GM21576 (cell line): ENCODE results near the gene RNF151.
"Not testable (repeated sequence)": the region's sequence is repeated elsewhere in the genome, so short reads cannot be mapped to it uniquely, and the experiment has no call there.

Source experiments
- ATAC-seq: cut with Tn5 transposase; IDR thresholded peaks from one replicate; pipeline ENCODE4 v1.9.1; 2021; ENCODE audit warnings: mild to moderate bottlenecking, moderate library complexity; ENCODE audit not compliant: unreplicated experiment

RNF151 gene

DNA sequence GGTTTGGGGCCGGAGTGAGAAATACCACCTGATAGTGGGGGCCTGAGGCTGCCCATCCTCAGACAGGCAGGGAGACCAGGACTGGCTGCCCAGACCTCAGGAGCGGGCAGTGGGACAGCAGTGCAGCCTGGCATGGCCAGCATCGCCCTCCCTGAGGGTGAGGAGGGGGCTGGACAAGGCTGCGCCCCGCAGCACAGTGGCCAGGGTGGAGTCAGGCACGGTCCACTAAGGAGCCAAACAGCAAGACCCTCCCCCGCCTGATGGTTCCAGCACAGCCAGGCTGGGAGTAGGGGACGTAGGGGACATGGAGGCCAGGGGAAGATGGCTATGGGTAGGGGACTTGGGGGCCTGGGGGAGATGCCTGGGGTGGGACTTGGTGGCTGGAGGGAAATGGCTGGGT is 39.7 kb downstream of the RNF151 start:
- no peak for ATAC-seq

DNA sequence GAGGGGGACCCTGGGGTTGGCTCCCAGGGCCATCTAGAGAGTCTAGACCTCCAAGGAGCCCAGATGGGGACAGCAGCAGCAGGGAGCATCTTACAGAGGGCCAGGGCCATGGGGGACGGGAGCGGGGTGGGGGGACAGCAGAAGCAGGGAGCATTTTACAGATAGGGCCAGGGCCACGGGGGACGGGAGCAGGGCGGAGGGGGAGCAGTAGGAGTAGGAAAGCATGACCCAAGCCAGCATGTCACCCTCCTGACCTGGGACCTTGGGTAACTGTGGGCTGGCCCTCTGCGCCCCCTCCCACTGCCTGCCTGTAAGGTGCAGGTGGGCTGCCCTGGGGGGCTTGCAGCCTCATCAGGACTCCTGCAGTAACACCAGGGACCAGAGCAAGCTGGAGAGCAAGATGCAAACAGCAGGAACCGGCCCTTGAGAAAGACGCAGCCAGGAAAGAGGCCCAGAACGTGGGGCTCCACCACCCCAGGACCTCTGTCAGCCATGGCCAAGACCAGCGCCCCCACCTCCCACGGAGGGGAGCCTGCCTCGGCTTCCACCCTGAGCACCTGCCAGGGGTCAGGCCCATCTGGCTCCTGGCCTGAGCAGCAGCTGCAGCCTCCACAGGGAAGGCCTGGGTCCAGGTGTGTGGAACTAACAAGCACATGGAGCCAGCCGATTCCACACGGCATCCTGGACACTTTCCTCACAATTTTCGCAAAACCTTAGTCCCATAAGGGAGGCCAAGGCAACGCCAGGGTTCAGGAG is 40.6 kb downstream of the RNF151 start:
- ATAC-seq, result no peak

DNA sequence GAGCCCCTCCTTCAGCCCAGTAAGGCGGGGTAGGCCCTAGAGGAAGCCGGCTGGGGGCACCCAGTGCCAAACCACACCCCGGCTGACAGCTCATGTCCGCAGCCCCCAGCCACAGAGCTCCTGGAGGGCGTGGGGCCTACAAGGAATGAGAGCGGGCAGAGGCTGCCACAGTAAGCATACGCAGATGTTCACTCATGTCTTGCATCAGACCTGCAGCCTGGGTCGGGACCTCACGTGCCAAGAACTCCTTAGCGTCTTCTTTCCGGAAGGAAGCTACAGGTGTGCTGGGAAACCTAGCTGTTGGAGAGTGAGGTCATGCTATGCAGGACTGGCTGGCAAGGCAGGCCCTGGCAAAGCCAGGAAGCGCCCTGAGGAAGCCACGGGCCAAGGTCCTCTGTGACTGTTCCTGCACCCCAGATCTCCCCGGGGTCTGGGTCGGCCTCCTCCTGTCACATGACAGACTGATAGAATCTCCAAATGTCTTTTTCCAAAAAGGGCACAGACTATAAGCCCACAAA is 41.4 kb downstream of the RNF151 start:
- no peak for ATAC-seq

DNA sequence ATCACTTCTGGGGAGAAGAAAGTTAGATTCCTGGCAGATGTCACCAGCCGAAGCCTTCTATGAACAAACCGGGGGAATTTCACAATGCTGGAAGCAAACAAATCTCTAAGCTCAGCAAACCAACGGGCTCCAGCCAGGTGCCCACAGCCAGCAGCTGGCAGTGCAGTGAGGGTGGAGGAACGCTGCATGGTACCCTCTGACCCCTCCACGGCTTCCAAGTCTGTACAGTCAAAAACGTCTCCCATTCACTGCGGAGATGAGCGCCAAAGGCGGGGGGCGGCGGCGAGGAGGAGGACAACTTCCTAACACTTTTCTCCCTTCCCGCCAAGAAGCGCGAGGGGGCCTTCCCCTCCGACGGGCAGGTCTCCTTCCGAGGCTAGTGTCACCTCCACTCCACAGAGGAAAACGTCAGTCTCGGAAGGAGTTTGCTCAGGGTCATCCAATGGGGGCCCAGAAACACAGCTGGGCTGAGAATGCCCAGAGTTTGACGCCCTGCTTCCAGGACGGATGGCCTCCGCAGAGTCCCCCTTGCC is 42.0 kb downstream of the RNF151 start:
- no peak for ATAC-seq

DNA sequence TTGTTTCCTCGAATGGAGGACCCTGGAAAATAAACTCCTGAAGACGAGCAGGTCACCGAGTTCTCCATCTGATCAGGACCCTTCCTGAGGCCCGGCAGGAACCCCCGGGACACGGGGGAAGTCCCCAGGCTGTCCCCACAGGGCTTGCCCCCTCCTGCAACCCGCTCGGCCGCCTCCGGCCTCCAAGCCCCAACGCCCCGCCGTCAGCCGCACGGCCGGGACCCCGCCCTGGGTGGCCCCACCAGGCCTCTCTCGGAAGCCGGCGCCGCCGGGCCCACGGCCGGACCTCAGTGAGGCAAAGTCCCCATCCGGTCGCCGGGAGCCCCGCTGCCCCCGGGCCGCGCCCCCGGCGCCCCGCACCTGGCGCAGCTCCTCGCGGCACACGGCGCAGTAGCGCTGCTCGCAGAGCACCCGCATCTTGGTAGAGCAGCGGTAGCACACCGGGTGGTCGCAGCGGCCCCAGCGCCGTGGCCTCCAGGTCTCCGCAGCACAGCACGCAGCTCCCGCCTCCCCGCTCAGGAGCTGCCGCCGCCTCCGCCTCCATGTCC is 42.6 kb downstream of the RNF151 start:
- ATAC-seq, result peak; percentile 27

DNA sequence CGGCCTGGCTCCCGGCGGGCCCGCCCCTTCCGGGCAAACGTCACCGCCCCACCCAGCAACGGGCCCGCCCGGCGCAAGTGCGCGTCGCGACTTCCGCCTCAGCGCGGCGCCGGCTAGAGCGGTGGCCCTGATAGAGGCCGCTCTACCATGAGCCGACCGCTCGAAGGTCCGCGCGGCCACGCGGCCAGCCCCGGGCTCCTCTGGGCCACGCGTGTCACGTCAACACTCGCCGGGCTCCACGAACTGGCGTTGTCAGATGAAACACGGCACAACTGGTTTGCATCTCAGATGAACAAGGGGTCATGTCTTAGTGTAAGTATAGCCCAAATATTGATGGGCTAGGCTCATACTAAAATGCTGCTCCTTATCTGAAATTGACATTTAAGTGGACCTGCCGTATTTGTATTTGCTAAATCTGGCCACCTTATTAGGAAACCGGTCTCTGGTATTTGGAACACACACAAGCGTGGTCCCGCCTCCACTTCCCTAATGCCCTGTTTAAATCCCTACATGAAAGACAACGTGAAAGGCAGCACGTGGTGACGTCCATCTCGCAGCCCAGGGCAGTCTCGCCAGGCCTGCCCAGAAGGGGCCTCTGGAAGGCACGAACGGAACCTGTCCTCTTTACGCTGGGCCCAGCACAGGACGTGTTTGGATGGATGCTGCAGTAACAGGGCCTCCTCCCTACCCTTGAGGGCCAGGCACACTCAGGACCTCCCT is 43.3 kb downstream of the RNF151 start, which contains the start of gene ZNF598:
Gene ZNF598, minus strand, starts transcription at position 31 of the 720 bp plus-strand sequence.
- ATAC-seq, result peak; percentile 73

DNA sequence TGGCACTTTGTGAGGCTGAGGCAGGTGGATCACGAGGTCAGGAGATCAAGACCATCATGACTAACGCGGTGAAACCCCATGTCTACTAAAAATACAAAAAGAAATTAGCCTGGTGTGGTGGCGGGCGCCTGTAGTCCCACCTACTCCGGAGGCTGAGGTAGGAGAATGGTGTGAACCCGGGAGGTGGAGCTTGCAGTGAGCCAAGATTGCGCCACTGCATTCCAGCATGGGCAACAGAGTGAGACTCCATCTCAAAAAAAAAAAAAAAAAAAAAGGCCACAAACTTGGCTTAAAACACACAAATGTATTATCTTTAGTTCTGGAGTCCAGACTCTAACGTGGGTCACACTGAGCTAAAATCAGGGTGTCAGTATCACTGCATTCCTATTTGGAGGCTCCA is 45.1 kb downstream of the RNF151 start:
- not testable (repeated sequence) for ATAC-seq

DNA sequence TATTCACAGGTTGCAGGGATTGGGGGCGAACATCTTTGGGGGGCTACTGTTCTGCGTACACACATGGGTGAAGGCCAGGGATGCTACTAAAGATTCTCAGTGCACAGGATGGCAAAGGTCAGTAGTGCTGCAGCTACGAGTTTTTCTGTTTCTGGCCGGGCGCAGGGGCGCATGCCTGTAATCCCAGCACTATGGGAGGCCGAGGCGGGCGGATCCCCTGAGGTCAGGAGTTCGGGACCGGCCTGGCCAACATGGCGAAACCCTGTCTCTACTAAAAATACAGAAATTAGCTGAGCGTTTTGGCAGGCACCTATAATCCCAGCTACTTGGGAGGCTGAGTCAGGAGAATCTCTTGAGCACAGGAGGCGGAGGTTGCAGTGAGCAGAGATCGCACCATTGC is 46.9 kb downstream of the RNF151 start:
- ATAC-seq, result no peak

DNA sequence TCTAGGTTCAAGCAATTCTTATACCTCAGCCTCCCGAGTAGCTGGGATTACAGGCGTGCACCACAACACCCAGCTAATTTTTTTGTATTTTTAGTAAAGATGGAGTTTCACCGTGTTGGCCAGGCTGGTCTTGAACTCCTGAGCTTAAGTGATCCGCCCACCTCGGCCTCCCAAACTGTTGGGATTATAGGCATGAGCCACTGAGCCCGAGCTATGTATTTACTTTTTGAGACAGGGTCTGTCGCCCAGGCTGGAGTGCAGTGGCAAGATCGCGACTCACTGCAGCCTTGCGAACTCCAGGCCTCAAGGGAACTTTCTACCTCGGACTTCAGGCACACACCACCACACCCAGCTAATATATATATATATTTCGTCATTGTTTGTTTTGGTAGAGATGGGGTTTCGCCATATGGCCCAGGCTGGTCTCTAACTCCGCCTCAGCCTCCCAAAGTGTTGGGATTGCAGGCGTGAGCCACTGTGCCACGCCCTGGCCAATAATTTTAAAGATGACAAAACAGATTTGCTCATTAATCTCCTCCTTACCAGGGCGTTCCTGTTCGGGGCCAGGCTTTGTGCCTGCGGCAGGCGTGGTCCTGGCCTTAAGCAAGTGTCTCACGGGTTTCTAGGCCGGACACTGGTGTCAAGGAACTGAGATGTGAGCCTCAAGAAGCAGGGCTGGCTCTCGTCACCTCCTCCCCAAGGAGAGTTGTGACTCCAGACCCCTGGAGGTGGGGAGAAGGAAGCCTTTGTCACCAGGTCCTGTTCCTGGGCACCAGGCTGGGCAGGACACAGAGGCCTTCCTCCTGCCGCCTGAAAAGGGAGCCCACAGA is 48.7 kb downstream of the RNF151 start:
- ATAC-seq, result no peak

DNA sequence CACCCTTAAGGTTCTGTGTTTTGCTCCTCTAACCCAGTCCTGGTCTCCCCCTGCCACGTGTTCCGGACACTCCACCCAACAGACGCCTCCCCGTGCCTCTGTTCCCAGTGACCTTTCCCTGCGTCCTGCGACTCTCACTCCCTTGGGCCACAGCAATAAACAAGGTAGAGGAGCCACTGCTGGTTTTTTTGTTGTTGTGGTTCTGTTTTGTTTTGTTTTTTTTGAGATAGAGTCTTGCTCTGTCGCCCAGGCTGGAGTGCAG is 49.2 kb downstream of the RNF151 start:
- ATAC-seq, result no peak

DNA sequence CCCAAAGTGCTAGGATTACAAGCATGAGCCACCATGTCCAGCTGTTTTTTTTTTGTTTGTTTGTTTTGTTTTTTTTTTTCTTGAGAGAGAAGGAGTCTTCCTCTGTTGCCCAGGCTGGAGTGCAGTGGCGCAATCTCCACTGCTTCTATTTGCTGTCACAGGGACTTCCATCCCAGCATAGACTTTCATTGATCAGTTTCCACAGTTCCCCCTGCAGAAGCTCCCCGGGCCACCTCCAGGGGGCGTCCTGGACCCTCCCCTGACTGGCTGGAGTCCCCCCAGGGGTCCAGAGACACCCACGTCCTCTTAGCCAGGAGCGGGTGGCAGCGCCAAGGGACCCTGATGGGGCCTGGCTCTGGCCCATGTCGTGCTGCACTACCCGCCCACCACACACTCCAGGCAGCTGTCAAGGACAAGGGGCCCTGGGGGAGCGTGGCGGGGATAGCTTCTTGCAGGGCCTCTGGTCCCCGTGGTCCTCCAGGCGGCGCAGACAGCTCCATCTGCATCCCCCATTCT is 49.8 kb downstream of the RNF151 start:
- no peak for ATAC-seq
